ENCODE measurements around the gene CCL7.

Gene CCL7

GRCh38 chr17:34252095-34252443 lies 18.0 kb upstream of the CCL7 start:
- no peak for DNase-seq (ENCODE audit: low read depth in 1 of 2, low spot score in 1 of 2)
- TF ChIP-seq JUND (IDR thresholded peaks at IDR 0.05; ENCODE audit: low read depth), result no peak
- in situ Hi-C loops (cut with HindIII; ENCODE audit: low pct_unique_long_range_greater_than_20kb, low sequenced_read_pairs), result no loop called here

- in situ Hi-C loops (cut with HindIII; ENCODE audit: low pct_unique_long_range_greater_than_20kb, low sequenced_read_pairs), result no loop called here
- no peak for TF ChIP-seq JUND (IDR thresholded peaks at IDR 0.05; ENCODE audit: low read depth)
- DNase-seq (ENCODE audit: low read depth in 1 of 2, low spot score in 1 of 2), result peak; percentile 37 to 56
Observed at GRCh38 chr17:34252444-34253138, 17.4 kb upstream of the CCL7 start.

- no peak for TF ChIP-seq JUND (IDR thresholded peaks at IDR 0.05; ENCODE audit: low read depth)
- in situ Hi-C loops (cut with HindIII; ENCODE audit: low pct_unique_long_range_greater_than_20kb, low sequenced_read_pairs), result no loop called here
- no peak for DNase-seq (ENCODE audit: low read depth in 1 of 2, low spot score in 1 of 2)
Observed at GRCh38 chr17:34253139-34253525, 16.9 kb upstream of the CCL7 start.

- no peak for DNase-seq (ENCODE audit: low read depth in 1 of 2, low spot score in 1 of 2)
- TF ChIP-seq JUND (IDR thresholded peaks at IDR 0.05; ENCODE audit: low read depth), result no peak
- in situ Hi-C loops (cut with HindIII; ENCODE audit: low pct_unique_long_range_greater_than_20kb, low sequenced_read_pairs), result no loop called here
Observed at GRCh38 chr17:34254146-34254545, 15.9 kb upstream of the CCL7 start.

GRCh38 chr17:34254651-34255380 lies 15.2 kb upstream of the CCL7 start, which contains the start of gene CCL2:
CCL2 (plus strand) TSS chr17:34255285; CDS start chr17:34255350, 65 bp downstream.
- peak; percentile 28 to 66 for DNase-seq (ENCODE audit: low read depth in 1 of 2, low spot score in 1 of 2)
- in situ Hi-C loops (cut with HindIII; ENCODE audit: low pct_unique_long_range_greater_than_20kb, low sequenced_read_pairs), result no loop called here
- no peak for TF ChIP-seq JUND (IDR thresholded peaks at IDR 0.05; ENCODE audit: low read depth)

GRCh38 chr17:34255381-34255732 lies 14.7 kb upstream of the CCL7 start:
- in situ Hi-C loops (cut with HindIII; ENCODE audit: low pct_unique_long_range_greater_than_20kb, low sequenced_read_pairs), result no loop called here
- TF ChIP-seq JUND (IDR thresholded peaks at IDR 0.05; ENCODE audit: low read depth), result no peak

GRCh38 chr17:34255841-34256240 lies 14.2 kb upstream of the CCL7 start:
- TF ChIP-seq JUND (IDR thresholded peaks at IDR 0.05; ENCODE audit: low read depth), result no peak
- DNase-seq (ENCODE audit: low read depth in 1 of 2, low spot score in 1 of 2), result no peak
- in situ Hi-C loops (cut with HindIII; ENCODE audit: low pct_unique_long_range_greater_than_20kb, low sequenced_read_pairs), result no loop called here

More at GRCh38 chr17:34255381-34255732, 14.7 kb upstream of the CCL7 start:
- DNase-seq (ENCODE audit: low read depth in 1 of 2, low spot score in 1 of 2), result no peak

- TF ChIP-seq JUND (IDR thresholded peaks at IDR 0.05; ENCODE audit: low read depth), result no peak
- DNase-seq (ENCODE audit: low read depth in 1 of 2, low spot score in 1 of 2), result no peak
- in situ Hi-C loops (cut with HindIII; ENCODE audit: low pct_unique_long_range_greater_than_20kb, low sequenced_read_pairs), result no loop called here
Observed at GRCh38 chr17:34257299-34257985, 12.6 kb upstream of the CCL7 start.

- DNase-seq (ENCODE audit: low read depth in 1 of 2, low spot score in 1 of 2), result no peak
- TF ChIP-seq JUND (IDR thresholded peaks at IDR 0.05; ENCODE audit: low read depth), result no peak
- in situ Hi-C loops (cut with HindIII; ENCODE audit: low pct_unique_long_range_greater_than_20kb, low sequenced_read_pairs), result no loop called here
Observed at GRCh38 chr17:34257986-34258326, 12.1 kb upstream of the CCL7 start.

- in situ Hi-C loops (cut with HindIII; ENCODE audit: low pct_unique_long_range_greater_than_20kb, low sequenced_read_pairs), result no loop called here
- no peak for TF ChIP-seq JUND (IDR thresholded peaks at IDR 0.05; ENCODE audit: low read depth)
- no peak for DNase-seq (ENCODE audit: low read depth in 1 of 2, low spot score in 1 of 2)
Observed at GRCh38 chr17:34259146-34259545, 10.9 kb upstream of the CCL7 start.

- TF ChIP-seq JUND (IDR thresholded peaks at IDR 0.05; ENCODE audit: low read depth), result no peak
- DNase-seq (ENCODE audit: low read depth in 1 of 2, low spot score in 1 of 2), result no peak
- in situ Hi-C loops (cut with HindIII; ENCODE audit: low pct_unique_long_range_greater_than_20kb, low sequenced_read_pairs), result no loop called here
Observed at GRCh38 chr17:34260861-34261260, 9.2 kb upstream of the CCL7 start.

- no peak for TF ChIP-seq JUND (IDR thresholded peaks at IDR 0.05; ENCODE audit: low read depth)
- DNase-seq (ENCODE audit: low read depth in 1 of 2, low spot score in 1 of 2), result no peak
- in situ Hi-C loops (cut with HindIII; ENCODE audit: low pct_unique_long_range_greater_than_20kb, low sequenced_read_pairs), result no loop called here
Observed at GRCh38 chr17:34261568-34262337, 8.3 kb upstream of the CCL7 start.

Measured in T47D (cell line).